Smooth muscle cell of bladder (primary cell): ENCODE results near the gene FAM76A. TPM values are rescaled to one million over a fixed set of nuclear protein-coding genes. Genes with fewer than 3 reads are reported as not detected.

Source experiments
- total RNA-seq: library from RNA; depleted of rRNA; stranded (reverse); fragments of >200 nt; gene quantifications from 2 replicates; pipeline ENCODE4 v1.2.3, GENCODE V29; 2014

Gene FAM76A
- total RNA-seq: 12.9 and 15.4 TPM in 2 replicates

GRCh38 chr1:27725374-27726172 is at the start of gene FAM76A:
FAM76A (plus strand) TSS chr1:27725961; CDS start chr1:27726081, 120 bp downstream.

DNA sequence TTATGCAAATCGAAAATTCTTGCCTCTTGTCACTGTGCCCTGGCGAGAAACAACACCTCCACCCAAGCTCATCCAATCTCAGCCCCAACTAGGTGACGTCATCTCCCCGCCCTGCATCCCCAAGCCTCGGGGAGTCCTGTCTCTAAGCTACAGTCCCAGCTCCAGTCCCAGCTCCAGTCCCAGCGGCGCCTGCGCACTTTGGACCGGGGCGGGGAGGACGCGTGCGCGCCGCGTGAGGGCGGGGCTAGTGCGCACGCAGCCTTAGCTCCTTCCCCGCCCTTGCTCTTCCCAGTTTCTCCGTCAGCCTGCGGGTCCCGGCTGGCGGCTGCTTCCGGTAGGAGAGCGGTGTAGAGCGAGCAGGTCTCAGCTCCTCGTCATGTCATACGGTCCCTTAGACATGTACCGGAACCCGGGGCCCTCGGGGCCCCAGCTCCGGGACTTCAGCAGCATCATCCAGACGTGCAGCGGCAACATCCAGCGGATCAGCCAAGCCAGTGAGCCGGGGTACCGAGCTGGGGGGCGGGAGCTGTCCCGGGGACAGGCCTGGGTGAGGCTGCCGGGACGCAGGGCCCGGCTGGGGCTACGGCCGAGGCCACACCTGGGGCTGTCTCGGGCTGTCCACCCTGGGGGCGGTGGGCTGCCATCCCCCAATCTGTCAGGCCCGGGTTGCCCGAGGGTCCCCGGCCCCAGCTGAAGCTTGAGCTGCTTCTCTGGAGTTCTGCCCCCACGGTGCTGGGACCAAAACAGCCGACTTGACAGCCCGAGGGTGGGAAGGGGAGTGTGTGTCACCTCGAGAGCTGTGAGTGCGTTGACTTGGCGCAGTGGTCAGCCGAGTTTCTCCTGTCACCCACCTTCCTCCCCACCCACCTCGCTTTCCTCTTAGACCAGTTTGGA is 47.4 kb downstream of the FAM76A start, which contains the start of gene STX12:
TSS of gene STX12 (plus strand) at position 288 of the 894 bp plus-strand sequence. CDS start at position 377, 89 bp downstream.

Other genes starting within 250 kb of the FAM76A start
- gene WASF2, start 235.8 kb upstream of the FAM76A start, total RNA-seq: 10.0 and 12.9 TPM in 2 replicates
- 2.1 and 5.5 TPM in 2 replicates for gene AHDC1, start 121.8 kb upstream of the FAM76A start, total RNA-seq
- gene FGR, start 90.8 kb upstream of the FAM76A start, total RNA-seq: not detected in 2 replicates
- 15.4 and 25.2 TPM in 2 replicates for gene IFI6, start 53.8 kb upstream of the FAM76A start, total RNA-seq
- gene STX12, start 47.3 kb downstream of the FAM76A start, total RNA-seq: 46.2 and 53.1 TPM in 2 replicates
- 39.1 and 39.7 TPM in 2 replicates for gene PPP1R8, start 104.8 kb downstream of the FAM76A start, total RNA-seq
- gene THEMIS2, start 146.6 kb downstream of the FAM76A start, total RNA-seq: 5.2 and 7.5 TPM in 2 replicates
- 20.2 and 21.5 TPM in 2 replicates for gene RPA2, start 188.6 kb downstream of the FAM76A start, total RNA-seq
- gene SMPDL3B, start 209.0 kb downstream of the FAM76A start, total RNA-seq: under 0.01 TPM in 1 of 2 replicates, not detected in the other
- gene XKR8, start 234.0 kb downstream of the FAM76A start, total RNA-seq: 2.8 and 3.3 TPM in 2 replicates